Left renal pelvis (tissue), 4 donors: Measurements from ENCODE around the gene PLXNA4. TPM values are rescaled to one million over a fixed set of nuclear protein-coding genes. Genes with fewer than 3 reads are reported as not detected.

Experiments used
- DNase-seq, 4 donors: peaks; one replicate each; pipeline ENCODE4 v3.0.0-alpha.2; 2013; ENCODE audit warnings: low read depth in 4 of 4, low spot score in 3 of 4
- polyA plus RNA-seq, 4 donors: library from polyadenylated mRNA; unstranded; fragments of 120-200 nt; gene quantifications; one replicate each; pipeline ENCODE4 v1.2.1, GENCODE V29; 2013; ENCODE audit not compliant: insufficient read length in 4 of 4

The PLXNA4 gene
- polyA plus RNA-seq, 4 donors, result 3.0 to 15.1 (median 13.8) TPM

DNA sequence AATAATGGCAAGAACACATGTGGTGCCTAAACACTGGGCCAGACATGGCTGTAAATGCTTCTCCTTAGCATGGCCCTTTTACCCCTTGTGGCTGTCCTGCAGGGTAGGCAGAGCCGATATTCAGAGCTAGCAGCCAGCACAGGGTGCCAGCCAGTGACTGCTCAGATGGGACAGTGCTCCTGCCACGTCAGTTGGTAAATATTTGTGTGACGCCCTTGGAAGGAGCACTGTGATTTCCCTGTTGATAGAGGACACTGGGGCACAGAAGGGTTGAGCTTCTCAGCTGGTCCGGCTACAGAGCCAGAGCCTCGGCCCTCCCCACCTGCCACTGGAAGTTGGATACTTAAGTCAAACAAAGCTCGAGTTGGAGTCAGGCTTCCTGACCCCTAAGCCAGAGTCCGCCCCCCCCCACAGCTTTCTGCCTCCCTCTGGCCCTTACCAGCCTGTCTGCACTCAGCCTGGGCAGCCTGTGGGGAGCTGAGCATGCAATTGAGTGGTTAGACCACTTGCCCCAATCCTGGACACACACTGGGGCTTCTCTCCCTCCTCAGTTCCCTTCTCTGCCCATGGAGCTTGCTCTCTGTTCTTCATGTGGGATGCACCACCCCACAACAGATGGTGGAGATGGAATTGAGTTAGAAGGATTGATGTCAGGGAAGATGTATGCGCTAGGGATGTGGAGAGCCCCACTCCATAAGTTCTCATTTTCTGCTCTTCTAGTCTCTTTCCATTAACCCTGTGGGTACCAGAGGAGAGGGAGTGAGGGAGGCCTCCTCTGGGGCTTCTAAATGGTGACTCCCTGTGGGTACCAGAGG lies 350.8 kb downstream of the PLXNA4 start:
- no peak for DNase-seq

DNA sequence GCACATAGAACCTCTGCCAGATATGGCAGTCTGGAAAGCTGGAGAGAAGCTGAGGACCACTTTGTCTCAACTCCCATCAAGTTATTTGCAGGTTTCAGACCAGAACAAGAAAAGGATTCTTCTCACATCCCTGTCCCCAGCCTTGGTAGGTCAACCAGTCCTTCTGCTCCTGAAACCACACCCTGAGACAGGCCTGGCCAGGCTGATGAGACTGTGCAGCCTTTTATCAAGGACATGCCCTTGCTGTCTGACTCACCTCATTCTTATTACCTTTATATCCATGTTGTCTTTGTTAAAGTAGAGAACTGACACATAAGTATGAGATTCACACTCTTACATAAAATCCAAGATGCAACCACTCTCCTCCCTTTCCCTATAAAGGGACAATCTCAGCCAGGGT lies 354.9 kb downstream of the PLXNA4 start:
- DNase-seq, result no peak

DNA sequence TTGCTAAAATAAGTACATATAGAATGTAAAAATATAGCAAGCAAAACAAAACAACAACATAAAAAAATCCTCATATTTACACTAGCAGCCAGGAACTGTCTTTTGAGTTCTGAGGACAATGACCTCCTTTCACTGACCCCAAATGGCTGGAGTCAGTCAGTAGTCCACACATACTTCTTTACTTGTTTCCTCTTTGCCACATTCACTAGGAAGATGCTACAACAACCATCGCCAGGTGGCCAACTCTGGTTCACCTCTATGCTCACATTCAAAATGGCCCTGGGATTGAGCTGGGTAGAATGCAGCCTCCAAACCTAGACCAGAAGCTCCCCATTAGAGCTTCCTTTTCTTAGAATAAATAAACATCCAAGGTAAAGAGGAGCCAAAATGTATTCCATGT lies 356.2 kb downstream of the PLXNA4 start:
- DNase-seq, result no peak

DNA sequence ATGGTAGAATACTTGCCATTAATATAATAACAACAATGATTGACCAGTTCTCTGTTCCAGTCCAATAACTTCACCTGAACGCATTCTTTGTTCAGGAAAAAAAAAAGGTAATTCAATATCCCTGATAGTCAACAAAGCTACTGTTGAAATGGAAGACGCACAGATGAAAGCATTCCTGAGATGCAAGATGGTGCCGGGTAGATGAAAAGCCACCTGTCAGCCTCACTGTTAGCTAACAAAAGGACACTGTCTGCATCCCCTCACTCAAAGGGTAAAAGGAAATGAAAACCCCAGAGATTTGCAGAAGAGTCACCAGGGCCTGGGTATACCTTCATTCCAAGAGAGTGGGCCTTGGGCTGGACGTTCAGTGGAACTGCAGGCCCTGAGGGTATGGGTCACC lies 357.4 kb downstream of the PLXNA4 start:
- no peak for DNase-seq

DNA sequence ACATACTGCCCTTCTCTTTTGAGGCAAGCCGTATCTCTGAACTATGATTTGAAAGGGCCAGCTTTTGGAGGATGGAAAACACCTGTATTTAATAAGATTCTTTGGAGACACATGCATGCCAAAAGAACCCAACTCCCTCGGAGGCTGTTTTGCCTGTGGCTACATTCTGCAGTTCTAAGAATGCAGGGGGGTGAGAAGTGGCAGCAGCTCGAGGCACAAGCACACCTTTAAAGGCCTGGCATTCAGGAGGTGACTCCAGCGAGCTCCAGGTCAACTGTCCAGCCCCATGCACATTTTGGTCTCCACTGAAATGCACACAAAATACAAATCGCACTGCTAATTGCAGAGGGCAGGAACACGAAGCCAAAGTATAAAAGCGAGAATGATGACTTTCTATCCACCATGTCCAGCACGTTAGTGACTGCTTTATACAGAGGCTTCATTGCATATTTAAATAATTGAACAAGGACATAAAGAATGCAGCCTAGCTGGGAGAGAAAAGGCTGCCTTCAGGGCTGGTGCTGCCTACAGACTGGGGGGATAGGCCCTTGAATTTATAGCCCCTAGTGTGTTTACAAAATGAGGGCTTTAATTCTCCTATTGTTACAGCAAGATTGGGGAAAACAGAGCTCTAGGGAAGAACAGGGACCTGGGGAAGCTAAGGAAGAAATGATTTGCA lies 359.3 kb downstream of the PLXNA4 start:
- no peak for DNase-seq

DNA sequence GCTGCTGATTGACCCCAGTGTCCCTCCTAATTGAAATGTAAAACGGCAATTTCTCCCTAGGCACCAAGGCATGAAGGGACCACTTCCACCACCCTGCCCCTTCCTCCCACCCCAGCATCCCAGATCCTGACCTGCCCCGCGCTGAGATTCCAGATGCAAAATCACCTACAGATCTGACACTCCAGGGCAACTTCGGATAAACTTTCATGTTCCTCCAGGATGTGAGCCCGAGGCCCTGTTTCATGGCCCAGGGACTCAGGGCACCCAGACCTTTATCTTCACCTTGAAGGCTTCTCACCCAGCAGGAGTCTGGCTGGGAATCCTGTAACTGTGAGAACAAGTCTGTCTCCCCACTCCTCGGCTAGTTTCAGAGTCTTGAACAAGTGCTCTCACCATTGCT lies 361.8 kb downstream of the PLXNA4 start:
- no peak for DNase-seq

DNA sequence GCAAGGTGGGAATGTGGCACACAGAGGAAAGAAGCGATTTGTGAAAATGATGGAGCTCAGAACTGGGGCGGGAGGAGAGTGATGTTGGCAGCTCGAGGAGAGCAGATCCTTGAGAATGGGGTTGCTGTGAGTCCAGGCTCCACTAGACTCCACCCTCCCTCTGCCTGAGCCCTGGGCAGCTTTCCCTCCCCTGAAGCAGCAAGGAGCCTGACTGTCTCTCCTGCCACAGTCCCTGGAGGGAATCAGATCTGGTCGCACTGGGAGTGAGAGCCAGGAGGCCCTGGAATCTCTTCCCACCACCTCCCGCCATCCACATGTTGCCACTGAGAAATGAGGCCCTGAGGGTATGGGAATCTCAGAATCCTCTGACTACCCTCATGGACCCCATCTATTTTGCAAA lies 362.7 kb downstream of the PLXNA4 start:
- no peak for DNase-seq

DNA sequence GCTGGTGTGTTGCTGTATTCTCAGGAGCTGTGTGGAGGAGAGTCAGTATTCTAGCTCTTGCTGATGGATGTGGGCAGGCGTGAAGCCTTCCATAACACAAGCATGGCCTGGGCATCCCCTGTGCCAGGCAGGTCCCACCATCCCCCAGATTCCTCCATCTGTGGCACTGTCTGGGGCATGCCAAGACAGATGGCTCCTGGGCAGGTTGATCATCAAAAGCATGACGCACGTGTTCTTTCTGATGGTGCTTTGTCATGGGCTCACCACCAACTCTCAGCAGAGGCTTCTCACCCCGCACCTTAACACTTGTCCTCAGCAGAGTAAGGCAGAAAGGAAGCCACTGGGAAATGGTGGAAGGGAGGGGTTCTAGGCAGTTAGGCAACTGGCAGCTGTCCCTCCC lies 364.3 kb downstream of the PLXNA4 start:
- DNase-seq, result no peak

DNA sequence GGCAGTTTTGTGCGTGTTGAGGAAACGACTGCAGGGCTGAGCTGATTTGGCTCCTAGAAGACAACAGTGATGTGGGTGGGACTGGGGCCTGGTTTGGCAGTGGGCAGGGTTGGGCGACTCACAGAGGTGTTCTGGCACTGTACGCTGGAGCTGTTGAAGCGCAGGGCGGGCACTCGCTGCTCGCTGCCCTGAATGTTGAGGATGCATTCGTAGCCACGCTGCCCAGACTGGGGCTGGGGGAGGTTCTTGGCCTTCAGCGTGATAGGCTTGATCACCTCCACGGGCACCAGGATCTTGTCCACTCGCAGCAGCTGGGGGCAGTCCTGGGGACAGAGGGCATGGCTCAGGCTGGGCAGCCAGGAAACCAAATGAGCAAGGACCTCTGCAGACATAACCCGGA lies 365.4 kb downstream of the PLXNA4 start:
- DNase-seq, result no peak

DNA sequence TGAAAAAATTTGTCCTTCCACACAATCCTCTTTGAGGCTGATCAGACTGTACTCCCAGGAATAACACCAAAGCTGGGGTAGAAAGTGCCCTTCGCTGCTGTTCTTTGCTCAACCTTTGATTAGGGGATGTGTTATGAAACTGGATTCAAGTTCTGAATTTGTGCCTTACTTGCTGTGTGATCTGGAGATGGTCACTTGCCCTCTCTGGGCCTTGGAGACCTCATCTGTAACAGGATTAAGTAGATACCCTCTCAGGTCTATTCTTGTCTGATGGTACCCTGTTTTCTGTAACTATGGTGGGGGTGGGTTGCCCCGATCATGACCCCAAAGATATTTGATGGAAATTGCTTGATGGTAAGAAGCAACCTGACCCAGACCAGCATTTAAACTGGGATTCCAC lies 368.5 kb downstream of the PLXNA4 start:
- no peak for DNase-seq

DNA sequence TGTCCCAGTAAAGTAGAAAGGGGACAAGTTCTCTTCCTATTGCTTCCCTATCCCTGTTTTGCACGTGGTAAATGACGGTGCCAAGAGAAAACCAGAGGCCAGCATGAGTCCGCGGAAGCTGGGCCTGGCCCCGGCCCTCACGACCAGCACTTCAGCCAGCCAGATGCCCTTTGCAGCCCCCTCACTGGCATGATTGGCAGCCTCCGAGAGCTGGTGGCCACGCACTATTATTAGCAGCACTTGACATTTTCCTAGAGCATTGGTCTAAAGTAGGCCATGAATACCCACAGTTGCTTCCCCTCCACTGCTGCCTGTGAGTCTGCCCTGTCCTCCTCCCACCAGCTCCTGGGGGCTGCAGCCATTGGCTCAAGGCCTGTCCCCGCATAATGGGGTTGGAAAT lies 369.1 kb downstream of the PLXNA4 start:
- no peak for DNase-seq

DNA sequence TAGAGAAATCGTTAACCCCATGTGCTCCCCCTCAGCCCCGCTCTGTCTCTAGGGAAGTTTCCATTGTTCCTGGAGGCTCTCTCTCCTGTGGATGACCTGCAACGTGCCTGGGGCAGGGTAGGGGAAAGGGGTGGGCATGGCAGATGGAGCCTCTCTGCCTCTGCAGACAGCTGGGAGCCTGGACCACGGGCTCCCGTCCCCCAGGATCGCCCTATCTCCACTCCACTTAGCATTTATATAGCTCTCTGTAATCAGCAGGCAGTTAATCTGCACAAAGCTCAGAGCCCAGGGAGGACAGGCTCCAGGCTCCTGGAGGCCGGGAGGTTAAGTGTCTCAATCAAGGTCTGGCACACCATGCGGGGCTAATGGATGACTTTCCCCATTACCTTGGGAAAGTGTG lies 369.7 kb downstream of the PLXNA4 start:
- DNase-seq, result no peak

DNA sequence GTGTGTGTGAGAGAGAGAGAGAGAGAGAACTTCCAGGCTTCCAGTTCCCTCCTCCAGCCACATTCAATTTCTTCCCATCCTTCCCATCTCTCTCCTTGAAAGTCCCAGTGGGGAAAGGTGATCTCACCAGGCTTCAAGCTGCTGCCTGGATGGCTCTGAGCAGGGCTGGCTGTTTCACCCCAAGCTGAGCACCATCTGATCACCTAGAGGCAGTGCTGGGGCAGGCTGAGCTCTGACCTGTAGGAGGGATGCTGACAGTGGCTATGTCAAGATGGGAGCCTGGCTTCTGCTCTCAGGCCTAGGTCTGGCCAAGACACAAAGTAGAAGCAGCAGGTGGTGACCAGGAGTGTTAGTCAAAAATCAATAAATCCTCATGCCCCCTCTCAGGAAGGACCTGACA lies 370.8 kb downstream of the PLXNA4 start:
- no peak for DNase-seq

DNA sequence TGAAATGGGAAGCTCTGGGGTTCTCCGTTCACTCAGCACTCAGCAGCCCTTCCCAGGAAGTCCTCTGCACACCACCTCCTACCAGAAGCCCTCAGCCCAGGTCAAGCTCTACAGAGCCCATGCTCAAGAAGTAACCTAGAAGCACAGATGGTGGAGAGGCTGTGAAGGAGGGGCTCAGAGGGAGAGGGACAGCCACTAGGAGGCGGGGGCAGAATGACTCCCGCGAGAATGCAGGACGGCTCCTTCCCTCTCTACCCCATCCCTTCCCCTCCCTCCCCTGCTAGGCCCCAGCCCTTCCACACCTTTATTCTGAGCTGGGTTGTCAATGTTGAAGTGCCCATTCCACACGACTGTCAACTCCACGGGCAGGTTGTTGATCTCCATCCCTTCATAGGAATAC lies 373.2 kb downstream of the PLXNA4 start:
- no peak for DNase-seq

DNA sequence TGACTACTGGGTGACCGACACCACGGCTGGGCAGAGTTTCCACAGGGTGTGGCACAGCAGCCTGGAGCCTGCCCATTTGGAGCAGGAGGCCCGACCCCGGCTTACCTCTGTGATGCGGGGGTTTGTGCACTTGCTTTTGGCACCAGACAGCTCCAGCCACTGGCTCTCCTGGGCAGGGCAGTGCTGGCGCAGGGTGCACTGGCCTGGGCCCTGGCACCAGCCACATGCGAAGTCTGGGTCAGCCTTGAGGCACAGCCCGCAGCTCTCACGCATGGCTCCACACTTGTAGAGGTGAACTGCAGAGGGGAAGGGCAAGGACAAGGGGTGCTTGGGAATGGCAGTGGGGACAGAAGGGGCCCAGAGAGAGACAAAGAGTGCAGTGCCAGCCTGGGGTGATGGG lies 373.7 kb downstream of the PLXNA4 start:
- DNase-seq, result no peak

DNA sequence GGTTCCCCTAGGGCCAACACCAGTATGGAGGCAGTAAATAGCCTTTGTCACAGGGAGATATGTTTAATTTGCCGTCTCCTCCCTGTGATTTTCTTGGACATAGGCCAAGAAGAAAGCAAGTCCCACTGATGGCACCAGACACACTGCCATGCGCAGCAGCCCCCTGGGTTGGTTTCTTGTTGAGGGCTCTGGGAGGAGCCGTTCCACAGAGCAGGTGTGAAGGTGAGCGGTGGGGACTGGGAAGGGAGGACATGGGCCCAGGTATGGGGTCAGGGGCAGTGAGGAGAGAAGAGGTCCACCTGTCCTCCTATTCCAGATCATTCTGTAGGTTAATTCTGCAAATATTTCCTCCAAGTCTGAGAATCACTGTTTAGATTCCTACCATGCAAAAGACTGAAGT lies 376.1 kb downstream of the PLXNA4 start:
- no peak for DNase-seq

DNA sequence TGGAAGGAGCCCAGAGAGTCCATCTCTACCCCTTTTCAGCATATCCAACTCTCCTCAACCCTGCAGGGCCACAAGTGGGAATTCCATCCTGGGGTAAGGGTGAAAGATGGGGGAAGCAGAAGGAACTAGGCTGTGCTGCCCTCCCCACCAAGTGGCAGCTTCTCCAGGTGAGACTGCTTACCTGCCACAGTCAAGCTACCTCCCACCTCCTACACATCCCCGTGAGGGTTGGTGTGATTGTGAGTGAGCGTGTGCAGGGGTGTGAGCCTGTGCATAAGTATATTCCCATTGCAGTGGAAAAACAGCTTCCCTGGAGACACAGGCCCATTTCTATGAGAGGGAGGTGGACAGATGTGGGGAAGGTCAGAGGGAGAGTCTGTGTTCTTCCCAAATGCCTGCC lies 376.6 kb downstream of the PLXNA4 start:
- DNase-seq, result no peak

DNA sequence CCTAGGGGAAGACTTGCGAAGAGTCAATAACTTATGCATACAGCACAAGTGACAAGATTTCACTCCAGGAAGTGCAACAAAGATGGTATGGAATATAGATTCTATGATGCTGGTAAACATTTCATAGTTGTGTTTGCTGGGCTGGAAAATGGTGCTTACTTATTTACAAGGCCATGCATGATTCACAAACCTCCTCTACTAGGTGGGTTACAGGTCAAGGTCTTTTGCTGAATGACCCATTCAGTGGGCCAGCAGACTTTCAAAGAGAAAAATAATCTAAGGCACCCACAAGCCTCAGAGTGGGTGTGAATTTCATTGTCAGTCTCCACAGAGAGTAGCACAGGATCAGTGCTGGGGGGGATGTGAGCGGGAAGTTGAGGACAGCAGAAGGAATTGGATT lies 378.5 kb downstream of the PLXNA4 start:
- DNase-seq, result no peak

DNA sequence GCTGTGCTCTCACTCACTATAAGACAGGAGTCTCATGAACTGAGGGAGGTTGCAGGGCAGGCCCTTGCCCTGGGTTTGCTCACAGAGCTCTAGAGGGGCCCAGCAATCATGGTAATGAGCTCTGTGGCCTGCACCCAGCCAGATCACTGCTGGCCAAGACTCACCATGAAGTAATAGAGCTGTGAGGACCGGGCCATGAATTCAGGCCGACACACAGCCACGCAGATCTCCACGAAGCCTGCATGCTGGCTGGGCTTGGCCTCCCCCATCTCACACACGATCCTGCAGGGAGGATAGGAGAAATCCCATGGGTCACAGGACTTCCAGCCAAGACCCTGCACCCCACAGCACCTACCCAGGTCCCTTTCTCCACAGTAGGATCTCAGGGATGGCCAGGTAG lies 382.4 kb downstream of the PLXNA4 start:
- no peak for DNase-seq

DNA sequence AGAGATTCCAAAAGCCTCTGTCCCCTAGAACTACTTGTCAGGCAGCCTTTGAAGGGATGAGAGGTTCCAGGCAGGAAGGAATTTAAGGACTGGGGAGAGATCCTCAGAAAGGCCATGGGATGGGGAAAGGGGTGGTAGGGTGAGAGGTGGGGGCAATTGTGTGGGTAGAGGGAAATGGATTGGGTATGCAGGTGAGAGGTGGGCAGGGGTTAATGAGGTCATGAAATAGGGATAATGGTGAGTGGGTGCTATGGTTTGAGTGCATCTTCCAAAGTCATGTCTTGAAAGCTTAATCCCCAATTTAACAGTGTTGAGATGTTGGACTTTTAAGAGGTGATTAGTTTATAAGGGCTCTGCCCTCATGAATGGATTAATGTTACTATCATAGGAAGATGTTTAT lies 383.5 kb downstream of the PLXNA4 start:
- DNase-seq, result no peak

DNA sequence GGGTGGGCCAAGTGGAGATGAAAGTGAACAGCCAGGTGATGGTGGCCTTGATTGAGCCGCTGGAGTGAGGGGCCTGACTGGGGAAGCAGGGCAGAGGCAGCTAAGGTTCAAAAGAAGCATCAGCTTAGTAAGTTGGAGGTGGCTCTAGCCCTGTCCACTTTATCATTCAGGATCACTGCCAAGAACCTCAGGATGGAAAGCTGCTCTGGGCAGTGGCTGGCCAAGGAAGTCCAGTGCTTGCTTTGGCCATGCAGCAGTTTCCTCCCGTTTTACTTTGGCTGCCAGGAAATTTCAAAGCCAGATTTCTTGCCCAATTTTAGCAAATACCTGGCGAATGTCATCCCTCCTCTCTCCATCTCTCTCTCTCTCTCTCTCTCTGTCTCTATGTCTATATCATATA lies 384.9 kb downstream of the PLXNA4 start:
- no peak for DNase-seq

DNA sequence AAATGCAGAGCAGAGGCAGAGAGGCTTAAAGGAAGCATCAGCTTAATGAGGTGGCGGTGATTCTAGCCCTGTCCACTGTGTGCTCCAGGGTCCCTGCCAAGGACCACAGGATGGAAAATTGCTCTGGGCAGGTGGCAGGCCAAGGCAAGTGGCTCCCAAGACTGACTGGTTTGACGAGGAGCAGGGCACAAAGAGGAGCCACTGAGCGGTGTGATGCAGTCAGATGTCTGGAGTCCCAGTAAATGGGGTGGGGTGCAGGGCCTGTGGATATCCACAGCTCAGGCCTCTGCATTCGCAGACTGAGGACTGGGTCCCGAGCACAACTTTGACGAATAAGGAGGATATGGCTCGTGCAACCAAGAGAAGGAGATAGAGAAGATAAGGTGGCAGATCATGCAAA lies 385.6 kb downstream of the PLXNA4 start:
- no peak for DNase-seq

DNA sequence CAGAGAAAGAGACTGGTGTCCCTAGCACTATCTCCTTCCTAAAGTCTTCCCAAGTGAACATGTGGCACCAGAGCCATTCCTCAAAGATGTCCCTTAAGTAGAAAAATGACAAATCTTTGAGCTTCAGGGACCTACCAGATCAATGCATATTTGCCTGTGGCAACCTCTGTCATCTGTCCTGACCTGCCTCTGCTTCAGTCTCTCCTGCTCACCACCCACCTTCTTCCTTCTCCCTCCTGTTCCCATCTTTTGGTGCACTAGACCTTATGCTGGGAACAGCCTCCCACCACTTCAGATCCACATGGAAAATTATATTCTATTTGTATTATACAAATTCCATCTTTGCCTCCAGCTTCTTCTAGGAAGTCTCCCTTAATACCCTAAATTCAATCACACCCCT lies 386.4 kb downstream of the PLXNA4 start:
- no peak for DNase-seq
